Endothelial cell of umbilical vein (primary cell): Measurements from ENCODE around the gene MMP21.

ENCODE experiments used
- CTCF ChIP-seq, 2 donors: IDR thresholded peaks; 1 replicate in 1 of 2; 2 replicates in 1 of 2; pipeline ENCODE4 v1.5.1; 2011; ENCODE audit warnings: low read length in 2 of 2, mild to moderate bottlenecking in 2 of 2, moderate library complexity in 2 of 2, control low read depth in 1 of 2, inconsistent platforms in 1 of 2, low read depth in 1 of 2; ENCODE audit not compliant: insufficient read depth in 1 of 2; ENCODE audit errors: extremely low read depth in 1 of 2
- EZH2 ChIP-seq: IDR thresholded peaks from 2 replicates; pipeline ENCODE4 v1.6.1; 2012; ENCODE audit warnings: borderline replicate concordance, low read depth, mild to moderate bottlenecking, moderate library complexity, low read length, inconsistent platforms; ENCODE audit not compliant: severe bottlenecking
- FOS ChIP-seq: IDR thresholded peaks from 2 replicates; pipeline ENCODE4 v1.6.1; 2011; ENCODE audit warnings: mild to moderate bottlenecking, low read length, moderate library complexity, borderline replicate concordance; ENCODE audit not compliant: insufficient read depth
- POLR2A ChIP-seq: IDR thresholded peaks from 2 replicates; pipeline ENCODE4 v1.6.1; 2012; ENCODE audit warnings: low read depth, mild to moderate bottlenecking, control low read depth, low read length
- POLR2AphosphoS5 ChIP-seq: IDR thresholded peaks from 2 replicates; pipeline ENCODE4 v1.6.1; 2012; ENCODE audit warnings: low read depth, mild to moderate bottlenecking, control low read depth, low read length, moderate library complexity; ENCODE audit not compliant: insufficient read depth

GRCh38 chr10:125782054-125782453 is 6.4 kb upstream of the MMP21 start:
- TF ChIP-seq FOS (no peak), CTCF (IDR thresholded peaks at IDR 0.05; ENCODE audit: extremely low read depth in 1 of 2, insufficient read depth in 1 of 2, low read depth in 1 of 2, low read length in 2 of 2) (no peak), POLR2AphosphoS5 (no peak), POLR2A (no peak), EZH2 (no peak)
